Astrocyte (in vitro differentiated cells and primary cell): ENCODE data around the gene HSPB1.
"Not testable (repeated sequence)": the region's sequence is repeated elsewhere in the genome, so short reads cannot be mapped to it uniquely, and the experiment has no call there.

Experiments
- CTCF ChIP-seq: IDR thresholded peaks from 2 replicates; pipeline ENCODE4 v1.5.1; 2011; ENCODE audit warnings: low read depth, mild to moderate bottlenecking, inconsistent platforms, low read length, moderate library complexity; ENCODE audit not compliant: insufficient read depth
- EZH2 ChIP-seq: IDR thresholded peaks from 2 replicates; pipeline ENCODE4 v1.6.1; 2012; ENCODE audit warnings: mild to moderate bottlenecking, low read length, inconsistent platforms; ENCODE audit not compliant: insufficient read depth

GRCh38 chr7:76308874-76309273 is 6.4 kb downstream of the HSPB1 start:
- TF ChIP-seq CTCF, EZH2: not testable (repeated sequence)
